ENCODE results near the gene E2F6. TPM values are rescaled to one million over a fixed set of nuclear protein-coding genes. Genes with fewer than 3 reads are reported as not detected.
A peak's percentile ranks its signal among the peaks of the same experiment; 100 is the strongest.

The E2F6 gene
- total and polyA plus RNA-seq, 2 of the 13 experiments (the other 11 are each of a cell fraction or from before 2014, with no cell fraction given), result 27.3 to 36.0 TPM

DNA sequence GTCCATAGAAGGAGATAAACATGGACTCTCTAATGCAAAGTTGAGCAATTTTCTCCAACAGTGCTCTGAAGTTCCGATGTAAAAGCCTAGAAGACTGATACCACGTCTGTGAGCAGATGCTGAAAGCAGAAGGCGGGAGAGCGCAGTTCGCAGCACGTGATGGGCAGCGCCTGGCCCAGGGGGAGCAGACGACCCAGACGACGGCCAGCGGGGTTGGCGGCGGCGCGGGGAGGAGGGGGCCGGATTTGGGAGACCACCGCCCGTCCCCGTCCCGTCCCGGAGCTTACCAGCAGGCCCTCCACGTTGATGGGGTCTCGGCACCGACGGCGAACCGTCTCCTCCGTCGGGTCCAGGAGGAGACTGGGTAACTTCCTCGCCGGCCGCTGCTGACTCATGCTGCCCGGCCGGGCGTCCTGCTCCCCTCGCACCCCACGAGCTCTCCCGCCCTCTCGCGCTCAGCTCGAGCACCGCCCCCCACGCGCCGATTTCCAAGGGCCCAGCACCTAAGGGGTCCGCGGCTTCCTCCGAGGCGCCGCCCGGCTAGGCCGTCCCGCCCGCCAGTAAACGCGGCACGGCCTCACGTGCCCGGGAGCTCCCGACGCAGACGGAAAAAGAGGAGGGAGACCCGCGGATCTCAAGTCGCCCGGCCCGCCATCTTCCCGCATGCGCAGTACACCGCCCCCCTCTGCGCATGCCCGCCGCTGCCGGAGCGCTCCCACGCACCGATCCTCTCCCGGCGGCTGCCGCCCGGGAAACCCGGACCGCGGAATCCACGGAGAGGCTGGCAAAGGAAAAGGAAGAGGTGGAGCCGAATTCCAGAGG lies at the start of gene E2F6 (continued):
- TF ChIP-seq GPN1 (CRISPR knock-in tag; IDR thresholded peaks at IDR 0.05; ENCODE audit: borderline replicate concordance) (peak; percentile 80; the same call in 1 of the 2 replicates), SMYD3 (CRISPR knock-in tag; IDR thresholded peaks at IDR 0.05) (peak; percentile 94), FOSL2 (CRISPR knock-in tag; IDR thresholded peaks at IDR 0.05) (peak; percentile 89), SUZ12 (IDR thresholded peaks at IDR 0.05; ENCODE audit: low read depth, low read length) (no peak), CREM (IDR thresholded peaks at IDR 0.05) (peak; percentile 36; the same call in 1 of the 2 replicates), CREM (CRISPR knock-in tag; IDR thresholded peaks at IDR 0.05) (no peak), AKAP8 (CRISPR knock-in tag; IDR thresholded peaks at IDR 0.05) (peak; percentile 85; the same call in 1 of the 2 replicates), MED13 (CRISPR knock-in tag; IDR thresholded peaks at IDR 0.05) (peak; percentile 97), ATAD3A (CRISPR knock-in tag; IDR thresholded peaks at IDR 0.05) (no peak), SAP130 (CRISPR knock-in tag; IDR thresholded peaks at IDR 0.05; ENCODE audit: low read depth) (peak; percentile 79), ZFP62 (CRISPR knock-in tag; IDR thresholded peaks at IDR 0.05) (no peak), NFRKB (IDR thresholded peaks at IDR 0.05) (no peak), ONECUT2 (CRISPR knock-in tag; IDR thresholded peaks at IDR 0.05) (peak; percentile 74), ZBTB21 (CRISPR knock-in tag; IDR thresholded peaks at IDR 0.05) (peak; percentile 40; the same call in 1 of the 2 replicates), ZNF251 (CRISPR knock-in tag; IDR thresholded peaks at IDR 0.05) (peak; percentile 90; the same call in 1 of the 2 replicates), ZBTB7A (CRISPR knock-in tag; IDR thresholded peaks at IDR 0.05) (peak; percentile 97)
- TF ChIP-seq, protein P1, sequence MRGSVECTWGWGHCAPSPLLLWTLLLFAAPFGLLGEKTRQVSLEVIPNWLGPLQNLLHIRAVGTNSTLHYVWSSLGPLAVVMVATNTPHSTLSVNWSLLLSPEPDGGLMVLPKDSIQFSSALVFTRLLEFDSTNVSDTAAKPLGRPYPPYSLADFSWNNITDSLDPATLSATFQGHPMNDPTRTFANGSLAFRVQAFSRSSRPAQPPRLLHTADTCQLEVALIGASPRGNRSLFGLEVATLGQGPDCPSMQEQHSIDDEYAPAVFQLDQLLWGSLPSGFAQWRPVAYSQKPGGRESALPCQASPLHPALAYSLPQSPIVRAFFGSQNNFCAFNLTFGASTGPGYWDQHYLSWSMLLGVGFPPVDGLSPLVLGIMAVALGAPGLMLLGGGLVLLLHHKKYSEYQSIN (CRISPR knock-in tag; IDR thresholded peaks at IDR 0.05; ENCODE audit: borderline replicate concordance), result 0 out of 2 replicates have a peak, but pooled peaks have one; percentile 91
- TF ChIP-seq, protein P2, sequence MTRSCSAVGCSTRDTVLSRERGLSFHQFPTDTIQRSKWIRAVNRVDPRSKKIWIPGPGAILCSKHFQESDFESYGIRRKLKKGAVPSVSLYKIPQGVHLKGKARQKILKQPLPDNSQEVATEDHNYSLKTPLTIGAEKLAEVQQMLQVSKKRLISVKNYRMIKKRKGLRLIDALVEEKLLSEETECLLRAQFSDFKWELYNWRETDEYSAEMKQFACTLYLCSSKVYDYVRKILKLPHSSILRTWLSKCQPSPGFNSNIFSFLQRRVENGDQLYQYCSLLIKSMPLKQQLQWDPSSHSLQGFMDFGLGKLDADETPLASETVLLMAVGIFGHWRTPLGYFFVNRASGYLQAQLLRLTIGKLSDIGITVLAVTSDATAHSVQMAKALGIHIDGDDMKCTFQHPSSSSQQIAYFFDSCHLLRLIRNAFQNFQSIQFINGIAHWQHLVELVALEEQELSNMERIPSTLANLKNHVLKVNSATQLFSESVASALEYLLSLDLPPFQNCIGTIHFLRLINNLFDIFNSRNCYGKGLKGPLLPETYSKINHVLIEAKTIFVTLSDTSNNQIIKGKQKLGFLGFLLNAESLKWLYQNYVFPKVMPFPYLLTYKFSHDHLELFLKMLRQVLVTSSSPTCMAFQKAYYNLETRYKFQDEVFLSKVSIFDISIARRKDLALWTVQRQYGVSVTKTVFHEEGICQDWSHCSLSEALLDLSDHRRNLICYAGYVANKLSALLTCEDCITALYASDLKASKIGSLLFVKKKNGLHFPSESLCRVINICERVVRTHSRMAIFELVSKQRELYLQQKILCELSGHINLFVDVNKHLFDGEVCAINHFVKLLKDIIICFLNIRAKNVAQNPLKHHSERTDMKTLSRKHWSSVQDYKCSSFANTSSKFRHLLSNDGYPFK (CRISPR knock-in tag; IDR thresholded peaks at IDR 0.05; ENCODE audit: borderline replicate concordance), result peak; percentile 96
- TF ChIP-seq, protein P3, sequence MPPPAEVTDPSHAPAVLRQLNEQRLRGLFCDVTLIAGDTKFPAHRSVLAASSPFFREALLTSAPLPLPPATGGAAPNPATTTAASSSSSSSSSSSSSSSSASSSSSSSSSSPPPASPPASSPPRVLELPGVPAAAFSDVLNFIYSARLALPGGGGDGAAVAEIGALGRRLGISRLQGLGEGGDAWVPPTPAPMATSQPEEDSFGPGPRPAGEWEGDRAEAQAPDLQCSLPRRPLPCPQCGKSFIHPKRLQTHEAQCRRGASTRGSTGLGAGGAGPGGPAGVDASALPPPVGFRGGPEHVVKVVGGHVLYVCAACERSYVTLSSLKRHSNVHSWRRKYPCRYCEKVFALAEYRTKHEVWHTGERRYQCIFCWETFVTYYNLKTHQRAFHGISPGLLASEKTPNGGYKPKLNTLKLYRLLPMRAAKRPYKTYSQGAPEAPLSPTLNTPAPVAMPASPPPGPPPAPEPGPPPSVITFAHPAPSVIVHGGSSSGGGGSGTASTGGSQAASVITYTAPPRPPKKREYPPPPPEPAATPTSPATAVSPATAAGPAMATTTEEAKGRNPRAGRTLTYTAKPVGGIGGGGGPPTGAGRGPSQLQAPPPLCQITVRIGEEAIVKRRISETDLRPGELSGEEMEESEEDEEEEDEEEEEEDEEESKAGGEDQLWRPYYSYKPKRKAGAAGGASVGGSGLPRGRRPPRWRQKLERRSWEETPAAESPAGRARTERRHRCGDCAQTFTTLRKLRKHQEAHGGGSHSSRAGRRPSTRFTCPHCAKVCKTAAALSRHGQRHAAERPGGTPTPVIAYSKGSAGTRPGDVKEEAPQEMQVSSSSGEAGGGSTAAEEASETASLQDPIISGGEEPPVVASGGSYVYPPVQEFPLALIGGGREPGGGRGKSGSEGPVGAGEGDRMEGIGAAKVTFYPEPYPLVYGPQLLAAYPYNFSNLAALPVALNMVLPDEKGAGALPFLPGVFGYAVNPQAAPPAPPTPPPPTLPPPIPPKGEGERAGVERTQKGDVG (CRISPR knock-in tag; IDR thresholded peaks at IDR 0.05; ENCODE audit: borderline replicate concordance), result peak; percentile 99

Measured in HepG2 (cell line).